NCI-H345 (cell line): ENCODE results near the gene MAP1S.
"Not testable (repeated sequence)": the region's sequence is repeated elsewhere in the genome, so short reads cannot be mapped to it uniquely, and the experiment has no call there.

Experiments
- DNase-seq: peaks from one replicate; lab custom pipeline; 2025; lab: John Stamatoyannopoulos, UW

The MAP1S gene

DNA sequence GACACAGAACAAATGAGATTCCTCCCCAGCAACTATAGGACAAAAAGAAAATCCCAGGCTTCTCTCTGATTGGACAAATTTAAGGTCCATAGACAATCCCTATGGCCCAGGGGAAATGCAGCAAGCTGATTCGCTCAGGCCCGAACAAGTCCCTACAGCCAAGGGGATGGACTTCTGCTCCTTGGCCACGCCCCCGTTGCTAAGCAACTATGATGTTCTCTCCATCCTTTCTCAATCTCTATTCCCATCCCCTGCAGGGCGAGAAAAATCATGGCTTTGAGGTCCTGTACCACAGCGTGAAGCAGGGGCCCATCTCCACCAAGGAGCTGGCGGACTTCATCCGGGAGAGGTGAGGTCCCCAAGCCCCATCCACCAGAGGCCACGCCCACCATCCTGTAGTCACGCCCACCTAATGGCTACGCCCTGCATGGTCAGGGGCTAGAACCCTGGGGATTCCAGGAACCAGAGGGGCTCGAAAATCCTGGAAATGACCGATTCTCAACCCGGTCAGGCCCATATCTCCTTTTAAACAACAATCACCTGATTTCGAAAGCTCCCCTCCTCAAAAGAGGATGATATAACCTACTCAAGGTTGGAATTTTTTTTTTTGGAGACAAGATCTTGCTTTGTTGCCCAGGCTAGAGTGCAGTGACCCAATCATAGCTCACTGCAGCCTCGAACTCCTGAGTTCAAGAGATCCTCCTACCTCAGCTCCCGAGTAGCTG is 43.4 kb downstream of the MAP1S start:
- DNase-seq: no peak

DNA sequence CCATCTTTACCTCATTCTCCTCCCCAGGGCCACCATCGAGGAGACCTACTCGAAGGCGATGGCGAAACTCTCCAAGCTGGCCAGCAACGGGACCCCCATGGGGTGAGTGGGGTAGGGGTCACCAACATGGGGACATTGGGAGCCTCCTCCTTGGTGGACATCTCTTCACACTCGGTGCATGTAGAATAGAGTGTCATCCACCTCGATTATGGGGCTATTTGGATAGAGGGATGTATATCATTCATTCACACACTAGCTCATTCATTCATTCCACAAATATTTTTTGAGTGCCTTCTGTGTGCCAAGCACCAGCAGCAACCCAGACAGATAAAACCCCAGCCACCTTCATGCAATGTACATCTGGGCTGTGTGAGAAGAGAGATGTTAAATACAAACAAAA is 45.1 kb downstream of the MAP1S start:
- DNase-seq: no peak

GRCh38 chr19:17765069-17765618 is 45.9 kb downstream of the MAP1S start:
- no peak for DNase-seq

DNA sequence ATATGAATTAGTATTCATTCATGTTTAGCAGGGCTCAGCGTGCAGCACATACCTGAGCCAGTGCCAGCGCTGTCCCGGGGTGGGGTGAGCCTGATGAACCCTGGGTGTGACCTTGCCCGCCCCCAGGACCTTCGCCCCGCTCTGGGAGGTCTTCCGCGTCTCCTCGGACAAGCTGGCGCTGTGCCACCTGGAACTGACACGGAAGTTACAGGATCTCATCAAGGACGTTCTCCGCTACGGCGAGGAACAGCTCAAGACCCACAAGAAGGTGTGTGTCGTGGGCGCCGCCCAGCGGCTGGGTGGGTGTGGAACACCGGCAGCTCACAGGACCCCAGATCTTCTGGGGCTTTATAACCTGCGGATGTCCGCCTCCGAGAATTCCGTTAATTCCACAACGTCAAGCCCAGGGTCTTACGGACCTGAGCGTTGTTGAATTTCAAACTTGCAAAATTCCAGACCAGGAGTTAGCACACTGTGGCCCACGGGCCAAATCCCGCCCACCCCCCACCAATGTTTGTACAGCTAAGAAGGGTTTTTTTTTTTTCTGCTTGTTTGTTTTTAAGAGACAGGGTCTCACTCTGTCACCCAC is 47.4 kb downstream of the MAP1S start:
- DNase-seq: no peak

GRCh38 chr19:17767559-17767958 is 48.3 kb downstream of the MAP1S start:
- no peak for DNase-seq

- no peak for DNase-seq
These were observed 51.3 kb downstream of the MAP1S start for GRCh38 chr19:17770613-17771012.

- DNase-seq: no peak
These were observed 52.9 kb downstream of the MAP1S start for GRCh38 chr19:17772172-17772571.

GRCh38 chr19:17775245-17775927 is 56.1 kb downstream of the MAP1S start:
- no peak for DNase-seq

DNA sequence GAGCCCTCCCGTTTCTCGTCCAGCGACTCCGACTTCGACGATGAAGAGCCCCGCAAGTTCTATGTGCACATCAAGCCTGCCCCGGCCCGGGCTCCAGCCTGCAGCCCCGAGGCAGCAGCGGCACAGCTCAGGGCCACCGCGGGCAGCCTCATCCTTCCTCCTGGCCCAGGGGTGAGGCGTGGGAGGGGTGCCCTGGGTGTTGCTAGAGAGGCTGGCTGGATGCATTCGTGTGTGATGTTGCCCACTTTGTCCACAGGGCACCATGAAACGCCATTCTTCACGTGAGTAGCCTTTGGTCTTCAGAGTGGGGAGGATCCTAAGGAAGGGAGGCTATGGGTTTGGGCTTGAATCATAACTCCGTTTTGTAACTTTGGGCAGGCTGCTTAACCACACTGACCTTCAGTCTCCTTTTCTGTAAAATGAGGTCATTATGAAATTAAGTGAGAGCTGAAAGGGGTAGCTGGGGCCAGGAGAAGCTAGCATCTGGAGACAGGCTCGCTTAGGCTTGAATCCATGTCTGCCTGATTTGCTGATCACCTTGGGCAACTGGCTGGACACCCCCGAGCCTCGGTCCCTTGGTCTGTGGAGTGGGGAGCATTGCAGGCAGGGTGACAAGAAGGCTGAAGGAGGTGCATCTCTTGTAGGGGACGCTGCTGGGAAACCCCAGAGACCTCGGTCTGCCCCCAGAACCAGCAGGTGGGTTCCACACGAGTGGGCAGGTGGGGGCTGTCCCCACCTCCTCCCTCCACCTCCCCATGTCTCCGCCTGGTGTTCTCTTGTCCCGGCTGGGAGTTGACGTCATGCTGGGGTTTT is 56.9 kb downstream of the MAP1S start:
- no peak for DNase-seq

DNA sequence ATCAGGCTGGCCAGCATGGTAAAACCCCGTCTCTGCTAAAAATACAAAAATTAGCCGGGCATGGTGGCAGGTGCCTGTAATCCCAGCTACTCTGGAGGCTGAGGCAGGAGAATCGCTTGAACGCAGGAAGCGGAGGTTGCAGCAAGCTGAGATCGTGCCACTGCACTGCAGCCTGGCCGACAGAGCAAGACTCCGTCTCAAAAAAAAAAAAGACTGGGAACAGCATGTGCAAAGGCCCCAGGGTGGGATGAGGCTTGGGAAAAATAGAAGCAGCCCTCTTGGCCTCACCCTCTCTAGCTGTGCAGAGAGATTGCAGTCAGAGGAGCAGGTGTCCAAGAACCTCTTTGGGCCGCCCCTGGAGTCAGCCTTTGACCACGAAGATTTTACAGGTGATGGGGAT is 58.6 kb downstream of the MAP1S start:
- not testable (repeated sequence) for DNase-seq

GRCh38 chr19:17778251-17778967 is 59.1 kb downstream of the MAP1S start:
- no peak for DNase-seq

- no peak for DNase-seq
These were observed 60.0 kb downstream of the MAP1S start for GRCh38 chr19:17778968-17779929.

DNA sequence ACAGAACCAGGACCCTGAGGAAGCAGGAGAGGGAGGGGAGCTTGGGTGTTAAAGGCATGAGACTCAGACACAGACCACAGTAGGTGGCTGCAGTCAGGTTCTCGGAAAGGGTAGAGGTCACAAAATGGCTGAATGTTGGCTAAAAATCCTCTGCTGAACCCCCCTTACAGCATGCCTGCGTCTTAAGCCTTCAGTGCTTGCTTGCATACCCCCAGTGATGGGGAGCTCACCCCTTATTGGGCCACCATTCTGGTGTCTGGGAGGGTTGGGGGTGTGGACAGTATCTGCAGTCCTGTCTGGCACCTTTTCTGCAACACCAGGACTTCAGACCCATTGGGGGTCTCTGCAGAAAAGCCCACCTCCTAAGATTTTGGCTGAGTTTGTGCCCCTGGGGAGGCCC is 61.5 kb downstream of the MAP1S start:
- no peak for DNase-seq

DNA sequence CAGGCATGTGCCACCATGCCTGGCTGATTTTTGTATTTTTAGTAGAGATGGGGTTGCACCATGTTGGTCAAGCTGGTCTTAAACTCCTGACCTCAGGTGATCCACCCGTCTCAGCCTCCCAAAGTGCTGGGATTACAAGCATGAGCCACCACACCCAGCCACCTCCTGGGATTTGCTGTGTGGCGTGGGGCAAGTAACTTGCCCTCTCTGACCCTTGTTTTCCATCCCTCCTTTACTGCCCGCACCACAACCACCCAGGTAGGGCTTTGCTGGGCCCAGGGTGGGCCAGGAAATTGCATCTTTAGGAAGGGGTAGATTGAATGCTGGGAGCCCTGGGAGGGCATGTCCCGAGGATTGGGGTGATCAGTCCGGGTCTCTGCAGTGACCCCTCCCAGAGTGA is 64.4 kb downstream of the MAP1S start:
- DNase-seq: not testable (repeated sequence)
